Activated T-helper 2 cell treated with anti-CD3 and anti-CD28 coated beads, Interferon-gamma antibody, Interleukin-2, Interleukin-4, amounts not matched to agents 10 μg/mL and 5 μg/mL and 100 μg/mL, durations not matched to agents 14 hours and 24 hours and 36 hours (primary cell): Measurements from ENCODE around the gene FKBP5. TPM values are rescaled to one million over a fixed set of nuclear protein-coding genes. Genes with fewer than 3 reads are reported as not detected.
A peak's percentile ranks its signal among the peaks of the same experiment; 100 is the strongest.
"Not testable (repeated sequence)": the region's sequence is repeated elsewhere in the genome, so short reads cannot be mapped to it uniquely, and the experiment has no call there.

Source experiments
- DNase-seq: peaks from one replicate; pipeline ENCODE4 v3.0.0; 2021; ENCODE audit warnings: low spot score
- H3K27ac Mint-ChIP-seq: one replicate; pipeline ENCODE4 v1.8.0; 2021; ENCODE audit warnings: mixed read lengths
- H3K27me3 Mint-ChIP-seq: one replicate; pipeline ENCODE4 v1.8.0; 2021; ENCODE audit warnings: low read depth, mixed read lengths
- H3K36me3 Mint-ChIP-seq: one replicate; pipeline ENCODE4 v1.8.0; 2021; ENCODE audit warnings: low read depth, mixed read lengths
- H3K4me1 Mint-ChIP-seq: one replicate; pipeline ENCODE4 v1.8.0; 2021; ENCODE audit warnings: low read depth, mixed read lengths
- H3K4me3 Mint-ChIP-seq: one replicate; pipeline ENCODE4 v1.8.0; 2021; ENCODE audit warnings: low read depth, mild to moderate bottlenecking, moderate library complexity, mixed read lengths
- H3K9me3 Mint-ChIP-seq: one replicate; pipeline ENCODE4 v1.8.0; 2021; ENCODE audit warnings: mixed read lengths
- intact Hi-C: fragments of 100-400 bp; cut with micrococcal nuclease; formaldehyde crosslinking; loops from one replicate; pipeline ENCODE4 v1.15.1; 2023
- total RNA-seq: library from RNA; stranded (reverse); gene quantifications from 2 replicates; pipeline ENCODE4 v1.2.3, GENCODE V29; 2022

Gene FKBP5
- total RNA-seq, 1 donor from 2014 or later, result 90.9 TPM

- Mint-ChIP-seq H3K4me3 (no peak overlapping the region), H3K4me1 (peaks cover 67% of the 10 kb centered on the region), H3K36me3 (peaks cover 42% of the 10 kb centered on the region), H3K9me3 (peaks cover 3% of the 10 kb centered on the region), H3K27me3 (no peaks in the 10 kb centered on the region), H3K27ac (no peak overlapping the region)
- intact Hi-C loops, result no loop called here
- no peak for DNase-seq
These were observed 9.9 kb downstream of the FKBP5 start for GRCh38 chr6:35678814-35679213.

GRCh38 chr6:35678021-35678654 lies 10.6 kb downstream of the FKBP5 start:
- intact Hi-C loops, result no loop called here

GRCh38 chr6:35677456-35677855 lies 11.3 kb downstream of the FKBP5 start:
- Mint-ChIP-seq H3K4me1 (peaks cover 67% of the 10 kb centered on the region), H3K27ac (no peak overlapping the region), H3K36me3 (peaks cover 40% of the 10 kb centered on the region), H3K4me3 (no peak overlapping the region), H3K9me3 (peaks cover 3% of the 10 kb centered on the region), H3K27me3 (no peaks in the 10 kb centered on the region)
- no peak for DNase-seq
- intact Hi-C loops, result no loop called here

More at GRCh38 chr6:35678021-35678654, 10.6 kb downstream of the FKBP5 start:
- peak overlapping the region; percentile 4 for H3K27ac Mint-ChIP-seq
- peaks cover 41% of the 10 kb centered on the region for H3K36me3 Mint-ChIP-seq
- no peak overlapping the region for H3K4me3 Mint-ChIP-seq
- no peaks in the 10 kb centered on the region for H3K27me3 Mint-ChIP-seq
- no peak for DNase-seq
- peaks cover 3% of the 10 kb centered on the region for H3K9me3 Mint-ChIP-seq
- H3K4me1 Mint-ChIP-seq, result peaks cover 68% of the 10 kb centered on the region

GRCh38 chr6:35675871-35676459 lies 12.8 kb downstream of the FKBP5 start:
- Mint-ChIP-seq H3K4me1 (peaks cover 58% of the 10 kb centered on the region), H3K9me3 (peaks cover 3% of the 10 kb centered on the region), H3K36me3 (peaks cover 33% of the 10 kb centered on the region), H3K27ac (no peak overlapping the region), H3K27me3 (no peaks in the 10 kb centered on the region), H3K4me3 (no peak overlapping the region)
- intact Hi-C loops, result no loop called here
- no peak for DNase-seq

- H3K27ac Mint-ChIP-seq, result peak overlapping the region; percentile 31
These were observed 14.1 kb downstream of the FKBP5 start for GRCh38 chr6:35674594-35674993.

GRCh38 chr6:35673755-35674154 lies 15.0 kb downstream of the FKBP5 start:
- Mint-ChIP-seq H3K27me3 (no peaks in the 10 kb centered on the region), H3K4me3 (no peak overlapping the region), H3K9me3 (no peaks in the 10 kb centered on the region), H3K4me1 (peaks cover 58% of the 10 kb centered on the region), H3K27ac (peak overlapping the region; percentile 54), H3K36me3 (peaks cover 17% of the 10 kb centered on the region)
- intact Hi-C loops, result no loop called here
- no peak for DNase-seq

More at GRCh38 chr6:35674594-35674993, 14.1 kb downstream of the FKBP5 start:
- peaks cover 57% of the 10 kb centered on the region for H3K4me1 Mint-ChIP-seq
- intact Hi-C loops, result no loop called here
- H3K27me3 Mint-ChIP-seq, result no peaks in the 10 kb centered on the region
- H3K36me3 Mint-ChIP-seq, result peaks cover 25% of the 10 kb centered on the region
- DNase-seq, result no peak
- no peak overlapping the region for H3K4me3 Mint-ChIP-seq
- peaks cover 3% of the 10 kb centered on the region for H3K9me3 Mint-ChIP-seq

- DNase-seq, H3K4me3 Mint-ChIP-seq, intact Hi-C loops, H3K27me3 Mint-ChIP-seq, H3K27ac Mint-ChIP-seq, H3K9me3 Mint-ChIP-seq: not testable (repeated sequence)
- peaks cover 14% of the 10 kb centered on the region for H3K36me3 Mint-ChIP-seq
- peaks cover 56% of the 10 kb centered on the region for H3K4me1 Mint-ChIP-seq
These were observed 15.4 kb downstream of the FKBP5 start for GRCh38 chr6:35673284-35673666.

- H3K27me3 Mint-ChIP-seq, H3K9me3 Mint-ChIP-seq, intact Hi-C loops, H3K4me3 Mint-ChIP-seq, DNase-seq, H3K36me3 Mint-ChIP-seq: not testable (repeated sequence)
- Mint-ChIP-seq H3K4me1 (peaks cover 42% of the 10 kb centered on the region), H3K27ac (peak overlapping the region; percentile 12)
These were observed 18.3 kb downstream of the FKBP5 start for GRCh38 chr6:35670453-35670852.

GRCh38 chr6:35669451-35670045 lies 19.2 kb downstream of the FKBP5 start:
- intact Hi-C loops, result loop anchor here (1.0 to 5.0 kb wide), 2 partner anchors 18 to 67 kb away; no protein-coding TSS in a partner anchor
- Mint-ChIP-seq H3K27ac (peak overlapping the region; percentile 82), H3K36me3 (peaks cover 8% of the 10 kb centered on the region), H3K4me3 (peak overlapping the region; percentile 63), H3K27me3 (no peaks in the 10 kb centered on the region), H3K9me3 (no peaks in the 10 kb centered on the region), H3K4me1 (peaks cover 35% of the 10 kb centered on the region)
- DNase-seq, result no peak

- Mint-ChIP-seq H3K9me3 (no peaks in the 10 kb centered on the region), H3K4me3 (peak overlapping the region; percentile 63), H3K27ac (peak overlapping the region; percentile 82), H3K36me3 (peaks cover 4% of the 10 kb centered on the region), H3K27me3 (no peaks in the 10 kb centered on the region), H3K4me1 (peaks cover 29% of the 10 kb centered on the region)
- DNase-seq, result no peak
- intact Hi-C loops, result loop anchor here (1.0 to 5.0 kb wide), 2 partner anchors 18 to 67 kb away; no protein-coding TSS in a partner anchor
These were observed 19.8 kb downstream of the FKBP5 start for GRCh38 chr6:35668744-35669450.

GRCh38 chr6:35668096-35668495 lies 20.6 kb downstream of the FKBP5 start:
- no peak for DNase-seq
- Mint-ChIP-seq H3K36me3 (peaks cover 4% of the 10 kb centered on the region), H3K27me3 (no peaks in the 10 kb centered on the region), H3K9me3 (no peaks in the 10 kb centered on the region), H3K27ac (peak overlapping the region; percentile 84), H3K4me1 (peaks cover 26% of the 10 kb centered on the region), H3K4me3 (peak overlapping the region; percentile 65)
- intact Hi-C loops, result loop anchor here (5.0 kb wide), 1 partner anchor 66 kb away; no protein-coding TSS in a partner anchor

- Mint-ChIP-seq H3K4me3 (no peak overlapping the region), H3K36me3 (no peaks in the 10 kb centered on the region), H3K27me3 (no peaks in the 10 kb centered on the region), H3K27ac (no peak overlapping the region), H3K4me1 (peaks cover 19% of the 10 kb centered on the region), H3K9me3 (no peaks in the 10 kb centered on the region)
- no peak for DNase-seq
- intact Hi-C loops, result loop anchor here (2.0 to 5.0 kb wide), 4 partner anchors 15 to 81 kb away; no protein-coding TSS in a partner anchor
These were observed 23.1 kb downstream of the FKBP5 start for GRCh38 chr6:35665573-35665972.
